HG03571 (cell line): ENCODE data around the gene SLC10A3.

Experiments
- ATAC-seq: cut with Tn5 transposase; IDR thresholded peaks from one replicate; pipeline ENCODE4 v1.9.1; 2021; ENCODE audit not compliant: unreplicated experiment

SLC10A3 gene

GRCh38 chrX:154484255-154485149, 5.9 kb downstream of the SLC10A3 start:
- no peak for ATAC-seq

- ATAC-seq: no peak
Observed at GRCh38 chrX:154483325-154483724, 7.1 kb downstream of the SLC10A3 start.

GRCh38 chrX:154482786-154483185, 7.6 kb downstream of the SLC10A3 start:
- ATAC-seq: no peak

GRCh38 chrX:154481911-154482601, 8.4 kb downstream of the SLC10A3 start:
- ATAC-seq: no peak

GRCh38 chrX:154481195-154481594, 9.2 kb downstream of the SLC10A3 start:
- no peak for ATAC-seq

- ATAC-seq: peak; percentile 88
Observed at GRCh38 chrX:154478728-154479622, 11.5 kb downstream of the SLC10A3 start, which contains the start of gene LAGE3. Gene LAGE3, minus strand, starts transcription at chrX:154479281. Its CDS starts 366 bp downstream, at chrX:154478915.

GRCh38 chrX:154477891-154478477, 12.4 kb downstream of the SLC10A3 start:
- ATAC-seq: no peak

- ATAC-seq: no peak
Observed at GRCh38 chrX:154476821-154477220, 13.6 kb downstream of the SLC10A3 start.

GRCh38 chrX:154473683-154474082, 16.7 kb downstream of the SLC10A3 start:
- ATAC-seq: no peak

- no peak for ATAC-seq
Observed at GRCh38 chrX:154472685-154473632, 17.5 kb downstream of the SLC10A3 start.

- ATAC-seq: no peak
Observed at GRCh38 chrX:154471839-154472684, 18.4 kb downstream of the SLC10A3 start.

- no peak for ATAC-seq
Observed at GRCh38 chrX:154470914-154471568, 19.4 kb downstream of the SLC10A3 start.

- ATAC-seq: no peak
Observed at GRCh38 chrX:154470434-154470833, 20.0 kb downstream of the SLC10A3 start.

- ATAC-seq: no peak
Observed at GRCh38 chrX:154469880-154470279, 20.5 kb downstream of the SLC10A3 start.

- no peak for ATAC-seq
Observed at GRCh38 chrX:154469114-154469513, 21.3 kb downstream of the SLC10A3 start.

GRCh38 chrX:154468217-154468616, 22.2 kb downstream of the SLC10A3 start:
- no peak for ATAC-seq

- no peak for ATAC-seq
Observed at GRCh38 chrX:154467556-154467955, 22.9 kb downstream of the SLC10A3 start.

- no peak for ATAC-seq
Observed at GRCh38 chrX:154466907-154467306, 23.5 kb downstream of the SLC10A3 start.
